SK-N-SH (cell line): Measurements from ENCODE around the gene SLC49A3. TPM values are rescaled to one million over a fixed set of nuclear protein-coding genes. Genes with fewer than 3 reads are reported as not detected.

ENCODE experiments used
- CTCF ChIA-PET: fragments of 300-600, 350-600 bp; formaldehyde crosslinking; extraction: SDS; loops from one replicate; lab custom pipeline; 2021; lab: Yijun Ruan, JAX
- POLR2A ChIA-PET: fragments of 350-600 bp; sonication (Branson Sonifier 250); formaldehyde crosslinking; extraction: SDS; loops from one replicate; lab custom pipeline; 2020; ENCODE audit warnings: antibody characterized with exemption, inconsistent platforms; lab: Yijun Ruan, JAX
- DNase-seq: peaks from one replicate; pipeline ENCODE4 v3.0.0; 2012
- H2AFZ ChIP-seq: fragments of 200-600 bp; sonication (generic); 2 replicates; pipeline ENCODE4 v1.8.1; 2016; ENCODE audit warnings: antibody characterized with exemption, mild to moderate bottlenecking, low read depth
- H3F3A ChIP-seq: fragments of 200-600 bp; sonication (generic); replicated peaks from 2 replicates; pipeline ENCODE3; 2016; ENCODE audit warnings: antibody characterized with exemption, mild to moderate bottlenecking; ENCODE audit not compliant: insufficient read depth
- H3K27ac ChIP-seq, 2 experiments: fragments of 200-500 bp in 1 of 2; fragments of 200-600 bp in 1 of 2; sonication (Bioruptor generic) in 1 of 2; sonication (generic), shearing (Covaris generic) in 1 of 2; 2 replicates each; pipeline versions ENCODE4 v1.5.1 to v1.6.1; 2014 to 2016; ENCODE audit warnings: low read depth in 2 of 2, inconsistent platforms in 1 of 2, low read length in 1 of 2, mild to moderate bottlenecking in 1 of 2, mixed read lengths in 1 of 2
- H3K27me3 ChIP-seq: fragments of 200-600 bp; sonication (generic), shearing (Covaris generic); 2 replicates; pipeline ENCODE4 v1.6.1; 2016; ENCODE audit warnings: mixed run types; ENCODE audit not compliant: insufficient read depth
- H3K36me3 ChIP-seq, 2 experiments: fragments of 200-500 bp in 1 of 2; fragments of 200-600 bp in 1 of 2; sonication (Bioruptor generic) in 1 of 2; sonication (generic) in 1 of 2; replicated peaks in 1 of 2; 2 replicates each; pipeline versions ENCODE3 to v1.5.1; 2014 to 2016; ENCODE audit warnings: low read length in 1 of 2, mild to moderate bottlenecking in 1 of 2; ENCODE audit not compliant: insufficient read depth in 2 of 2, control insufficient read depth in 1 of 2
- H3K4me1 ChIP-seq, 2 experiments: fragments of 200-500 bp in 1 of 2; fragments of 200-600 bp in 1 of 2; sonication (Bioruptor generic) in 1 of 2; sonication (generic), shearing (Covaris generic) in 1 of 2; 2 replicates each; pipeline versions ENCODE4 v1.5.1 to v1.6.1; 2014 to 2016; ENCODE audit warnings: low read depth in 1 of 2, low read length in 1 of 2, mixed run types in 1 of 2; ENCODE audit not compliant: insufficient read depth in 2 of 2, control insufficient read depth in 1 of 2
- H3K4me2 ChIP-seq: fragments of 200-600 bp; sonication (generic), shearing (Covaris generic); 2 replicates; pipeline ENCODE4 v1.6.1; 2017; ENCODE audit warnings: mixed run types
- H3K4me3 ChIP-seq, 2 experiments: fragments of 200-500 bp in 1 of 2; fragments of 200-600 bp in 1 of 2; sonication (Bioruptor generic) in 1 of 2; sonication (generic), shearing (Covaris generic) in 1 of 2; 2 replicates each; pipeline versions ENCODE4 v1.5.1 to v1.8.1; 2014 to 2016; ENCODE audit warnings: low read depth in 2 of 2, inconsistent platforms in 1 of 2, low read length in 1 of 2, mild to moderate bottlenecking in 1 of 2, mixed read lengths in 1 of 2, moderate library complexity in 1 of 2
- H3K79me2 ChIP-seq: fragments of 200-600 bp; sonication (generic); 2 replicates; pipeline ENCODE4 v1.8.1; 2017; ENCODE audit warnings: mild to moderate bottlenecking; ENCODE audit not compliant: insufficient read depth
- H3K9ac ChIP-seq: fragments of 200-600 bp; sonication (generic); 2 replicates; pipeline ENCODE4 v1.6.1; 2017; ENCODE audit warnings: mixed run types
- H3K9me2 ChIP-seq: fragments of 200-600 bp; sonication (generic); 2 replicates; pipeline ENCODE4 v1.6.1; 2017; ENCODE audit warnings: mixed run types
- H3K9me3 ChIP-seq: fragments of 200-600 bp; sonication (generic); 2 replicates; pipeline ENCODE4 v1.6.1; 2017; ENCODE audit warnings: mixed run types, mild to moderate bottlenecking, moderate library complexity
- H4K20me1 ChIP-seq: fragments of 200-600 bp; sonication (generic); 2 replicates; pipeline ENCODE4 v1.6.1; 2017; ENCODE audit warnings: mild to moderate bottlenecking, mixed run types; ENCODE audit not compliant: insufficient read depth
- ELF1 ChIP-seq: IDR thresholded peaks from 2 replicates; pipeline ENCODE4 v1.4.0; 2012
- EP300 ChIP-seq, 2 experiments: IDR thresholded peaks; 2 replicates each; pipeline versions ENCODE4 v1.4.0 to v1.6.1; 2012; ENCODE audit warnings: borderline replicate concordance in 1 of 2, low read depth in 1 of 2, low read length in 1 of 2
- EZH2phosphoT487 ChIP-seq: fragments of 200-600 bp; sonication (generic); IDR thresholded peaks from 2 replicates; pipeline ENCODE4 v1.6.1; 2017; ENCODE audit warnings: low read depth, mixed run types, mild to moderate bottlenecking, antibody characterized with exemption, moderate library complexity, borderline replicate concordance
- FOXJ3 ChIP-seq: sonication (generic); formaldehyde crosslinking; IDR thresholded peaks from 2 replicates; pipeline ENCODE4 v1.5.1; 2020; ENCODE audit warnings: mild to moderate bottlenecking, missing genetic modification reagents
- FOXM1 ChIP-seq: IDR thresholded peaks from 2 replicates; pipeline ENCODE4 v1.4.0; 2012; ENCODE audit warnings: low read depth, mild to moderate bottlenecking
- GATA2 ChIP-seq: sonication (generic); formaldehyde crosslinking; IDR thresholded peaks from 2 replicates; pipeline ENCODE4 v1.5.0; 2020; ENCODE audit warnings: mild to moderate bottlenecking, missing genetic modification reagents
- MEF2A ChIP-seq: IDR thresholded peaks from 2 replicates; pipeline ENCODE4 v1.4.0; 2012; ENCODE audit warnings: low read depth, borderline replicate concordance
- NFIC ChIP-seq: IDR thresholded peaks from 2 replicates; pipeline ENCODE4 v1.4.0; 2012; ENCODE audit warnings: borderline replicate concordance
- NRF1 ChIP-seq: IDR thresholded peaks from 2 replicates; pipeline ENCODE4 v1.6.1; 2012; ENCODE audit warnings: low read depth, mild to moderate bottlenecking, low read length
- POLR2AphosphoS5 ChIP-seq: IDR thresholded peaks from 2 replicates; pipeline ENCODE4 v1.6.1; 2012; ENCODE audit warnings: low read depth, low read length
- RCOR1 ChIP-seq: fragments of 150-350 bp; IDR thresholded peaks from 2 replicates; pipeline ENCODE4 v1.6.1; 2017; ENCODE audit warnings: antibody characterized with exemption, low read length
- RFX5 ChIP-seq: IDR thresholded peaks from 2 replicates; pipeline ENCODE4 v1.6.1; 2012; ENCODE audit warnings: mild to moderate bottlenecking, improper control_type of control experiment, low read length
- RXRA ChIP-seq: IDR thresholded peaks from 2 replicates; pipeline ENCODE4 v1.4.0; 2012; ENCODE audit warnings: low read depth, mild to moderate bottlenecking, borderline replicate concordance
- SIN3A ChIP-seq: IDR thresholded peaks from 2 replicates; pipeline ENCODE4 v1.6.1; 2012; ENCODE audit warnings: low read depth, mild to moderate bottlenecking, low read length, moderate library complexity, borderline replicate concordance
- TEAD4 ChIP-seq: IDR thresholded peaks from 2 replicates; pipeline ENCODE4 v1.4.0; 2012; ENCODE audit warnings: mild to moderate bottlenecking, borderline replicate concordance; ENCODE audit not compliant: insufficient read depth
- YY1 ChIP-seq: IDR thresholded peaks from 2 replicates; pipeline ENCODE4 v1.4.0; 2012; ENCODE audit warnings: low read depth, mild to moderate bottlenecking
- WGBS: methylation state at CpG from one replicate; pipeline ENCODE4 v1.1.6; 2017; ENCODE audit warnings: low lambda C conversion rate; 5-methylcytosine and 5-hydroxymethylcytosine counted together
- polyA plus RNA-seq, 3 experiments: library from polyadenylated mRNA; depleted of rRNA; stranded (reverse); fragments of >200 nt; gene quantifications; 2 replicates each; pipeline ENCODE4 v1.2.3, GENCODE V29; 2012
- TF ChIP-seq, protein P1 (sequence below): IDR thresholded peaks from 2 replicates; pipeline ENCODE4; 2012
- TF ChIP-seq, protein P2 (sequence below): fragments of 150-350 bp; IDR thresholded peaks from 2 replicates; pipeline ENCODE4 v1.6.1; 2016; ENCODE audit warnings: mild to moderate bottlenecking, low read depth, low read length
- TF ChIP-seq, protein P3 (sequence below): fragments of 200-600 bp; sonication (generic); IDR thresholded peaks from 2 replicates; pipeline ENCODE4 v1.6.1; 2017; ENCODE audit warnings: antibody characterized with exemption, mild to moderate bottlenecking, moderate library complexity
- TF ChIP-seq, protein P4 (sequence below): IDR thresholded peaks from 2 replicates; pipeline ENCODE4 v1.4.0; 2012; ENCODE audit warnings: low read depth, borderline replicate concordance

SLC49A3 gene
- polyA plus RNA-seq, 1 of the 3 experiments (the other 2 are of a cell fraction), result 0.05 TPM

DNA sequence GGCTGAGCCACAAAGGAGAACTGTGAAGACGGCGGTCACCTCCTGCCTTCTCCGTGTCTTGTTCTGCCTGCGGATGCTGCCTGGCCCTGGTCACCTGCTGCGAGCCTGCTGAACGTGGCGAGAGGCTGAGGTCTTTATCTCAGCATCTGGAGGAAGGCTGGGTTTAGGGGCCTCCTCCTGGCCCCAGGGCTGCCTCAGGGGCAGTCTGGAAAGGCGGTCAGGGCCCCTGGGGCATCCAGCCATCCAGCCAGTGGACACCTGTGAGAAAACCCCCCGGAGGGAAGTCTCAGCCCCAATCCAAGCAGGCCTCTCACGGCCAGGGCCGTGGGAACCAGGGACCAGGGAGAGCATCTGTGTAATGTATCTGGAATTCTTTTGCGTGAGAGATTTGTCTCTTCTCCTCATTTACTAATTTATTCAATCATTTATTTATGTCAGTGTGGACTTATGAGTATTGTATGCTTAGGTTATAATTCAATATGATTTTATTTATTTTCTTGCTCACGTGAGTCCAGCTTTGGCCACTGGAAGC is 52.3 kb downstream of the SLC49A3 start (continued):
- TF ChIP-seq, protein P1, sequence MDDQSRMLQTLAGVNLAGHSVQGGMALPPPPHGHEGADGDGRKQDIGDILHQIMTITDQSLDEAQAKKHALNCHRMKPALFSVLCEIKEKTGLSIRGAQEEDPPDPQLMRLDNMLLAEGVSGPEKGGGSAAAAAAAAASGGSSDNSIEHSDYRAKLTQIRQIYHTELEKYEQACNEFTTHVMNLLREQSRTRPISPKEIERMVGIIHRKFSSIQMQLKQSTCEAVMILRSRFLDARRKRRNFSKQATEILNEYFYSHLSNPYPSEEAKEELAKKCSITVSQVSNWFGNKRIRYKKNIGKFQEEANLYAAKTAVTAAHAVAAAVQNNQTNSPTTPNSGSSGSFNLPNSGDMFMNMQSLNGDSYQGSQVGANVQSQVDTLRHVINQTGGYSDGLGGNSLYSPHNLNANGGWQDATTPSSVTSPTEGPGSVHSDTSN, result no peak

DNA sequence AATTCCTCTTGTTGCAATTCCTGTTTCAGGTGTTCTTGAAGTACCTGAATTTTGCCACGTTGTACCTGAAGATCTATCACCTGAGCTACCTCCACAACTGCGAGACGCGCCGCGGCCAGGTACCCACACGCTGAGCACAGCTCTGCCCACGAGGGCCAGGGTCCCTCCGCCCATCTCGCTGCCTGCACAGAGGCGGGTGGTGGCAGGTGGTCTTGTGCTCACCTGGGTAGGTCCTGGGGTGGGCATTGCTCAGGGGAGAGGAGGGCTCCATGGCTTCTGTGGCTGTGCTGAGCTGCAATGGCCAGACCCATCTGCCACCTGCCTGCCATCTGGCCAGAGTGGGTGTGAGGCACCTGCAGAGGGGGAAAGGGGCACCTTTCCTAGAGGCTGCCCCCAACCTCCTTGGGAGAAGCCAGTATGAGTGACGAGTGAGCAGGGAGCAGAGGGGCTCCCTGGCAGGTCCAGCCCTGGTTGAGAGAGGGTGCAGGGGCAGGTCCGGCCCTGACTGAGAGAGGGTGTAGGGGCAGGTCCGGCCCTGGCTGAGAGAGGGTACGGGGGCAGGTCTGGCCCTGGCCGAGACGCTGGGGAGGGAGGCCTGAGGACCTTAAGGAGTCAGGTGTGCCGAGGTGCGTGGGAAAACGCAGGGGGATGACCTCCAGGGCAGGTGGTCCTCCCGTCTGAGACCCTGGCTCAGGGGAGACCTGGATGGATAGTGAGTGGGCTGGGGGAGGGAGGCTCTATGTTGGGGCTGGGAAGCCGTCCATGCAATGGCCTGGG is 52.9 kb downstream of the SLC49A3 start:
- H3K9ac ChIP-seq, result no peak overlapping the region
- WGBS, result 43% methylated on average over 21 of the region's 22 CpGs
- ChIA-PET POLR2A (no interaction called here), CTCF (no interaction called here)
- no peak for DNase-seq
- no peak overlapping the region for H3K4me2 ChIP-seq
- H2AFZ ChIP-seq, result no peak overlapping the region
- no peaks in the 10 kb centered on the region for H3K36me3 ChIP-seq
- no peaks in the 10 kb centered on the region for H4K20me1 ChIP-seq
- H3K9me2 ChIP-seq, result no peaks in the 10 kb centered on the region
- H3K27ac ChIP-seq, result no peak overlapping the region
- H3F3A ChIP-seq, result no peaks in the 10 kb centered on the region
- H3K4me1 ChIP-seq, result no peaks in the 10 kb centered on the region; a peak in 1 of 4 replicates
- H3K9me3 ChIP-seq, result no peaks in the 10 kb centered on the region
- H3K4me3 ChIP-seq, result no peak overlapping the region
- TF ChIP-seq, protein P1, result no peak
- TF ChIP-seq SIN3A (no peak), GATA2 (CRISPR knock-in tag) (no peak), POLR2AphosphoS5 (no peak), TEAD4 (no peak), NFIC (no peak), FOXM1 (no peak), ELF1 (no peak), YY1 (no peak), MEF2A (no peak), RCOR1 (no peak), RFX5 (no peak), EZH2phosphoT487 (no peak), RXRA (no peak), FOXJ3 (CRISPR knock-in tag) (no peak), EP300 (IDR thresholded peaks at IDR 0.05; ENCODE audit: borderline replicate concordance in 1 of 2, low read depth in 1 of 2, low read length in 1 of 2) (no peak), NRF1 (no peak)
- TF ChIP-seq, protein P2, sequence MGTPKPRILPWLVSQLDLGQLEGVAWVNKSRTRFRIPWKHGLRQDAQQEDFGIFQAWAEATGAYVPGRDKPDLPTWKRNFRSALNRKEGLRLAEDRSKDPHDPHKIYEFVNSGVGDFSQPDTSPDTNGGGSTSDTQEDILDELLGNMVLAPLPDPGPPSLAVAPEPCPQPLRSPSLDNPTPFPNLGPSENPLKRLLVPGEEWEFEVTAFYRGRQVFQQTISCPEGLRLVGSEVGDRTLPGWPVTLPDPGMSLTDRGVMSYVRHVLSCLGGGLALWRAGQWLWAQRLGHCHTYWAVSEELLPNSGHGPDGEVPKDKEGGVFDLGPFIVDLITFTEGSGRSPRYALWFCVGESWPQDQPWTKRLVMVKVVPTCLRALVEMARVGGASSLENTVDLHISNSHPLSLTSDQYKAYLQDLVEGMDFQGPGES, result no peak
- TF ChIP-seq, protein P3, sequence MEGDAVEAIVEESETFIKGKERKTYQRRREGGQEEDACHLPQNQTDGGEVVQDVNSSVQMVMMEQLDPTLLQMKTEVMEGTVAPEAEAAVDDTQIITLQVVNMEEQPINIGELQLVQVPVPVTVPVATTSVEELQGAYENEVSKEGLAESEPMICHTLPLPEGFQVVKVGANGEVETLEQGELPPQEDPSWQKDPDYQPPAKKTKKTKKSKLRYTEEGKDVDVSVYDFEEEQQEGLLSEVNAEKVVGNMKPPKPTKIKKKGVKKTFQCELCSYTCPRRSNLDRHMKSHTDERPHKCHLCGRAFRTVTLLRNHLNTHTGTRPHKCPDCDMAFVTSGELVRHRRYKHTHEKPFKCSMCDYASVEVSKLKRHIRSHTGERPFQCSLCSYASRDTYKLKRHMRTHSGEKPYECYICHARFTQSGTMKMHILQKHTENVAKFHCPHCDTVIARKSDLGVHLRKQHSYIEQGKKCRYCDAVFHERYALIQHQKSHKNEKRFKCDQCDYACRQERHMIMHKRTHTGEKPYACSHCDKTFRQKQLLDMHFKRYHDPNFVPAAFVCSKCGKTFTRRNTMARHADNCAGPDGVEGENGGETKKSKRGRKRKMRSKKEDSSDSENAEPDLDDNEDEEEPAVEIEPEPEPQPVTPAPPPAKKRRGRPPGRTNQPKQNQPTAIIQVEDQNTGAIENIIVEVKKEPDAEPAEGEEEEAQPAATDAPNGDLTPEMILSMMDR, result no peak
- TF ChIP-seq, protein P4, sequence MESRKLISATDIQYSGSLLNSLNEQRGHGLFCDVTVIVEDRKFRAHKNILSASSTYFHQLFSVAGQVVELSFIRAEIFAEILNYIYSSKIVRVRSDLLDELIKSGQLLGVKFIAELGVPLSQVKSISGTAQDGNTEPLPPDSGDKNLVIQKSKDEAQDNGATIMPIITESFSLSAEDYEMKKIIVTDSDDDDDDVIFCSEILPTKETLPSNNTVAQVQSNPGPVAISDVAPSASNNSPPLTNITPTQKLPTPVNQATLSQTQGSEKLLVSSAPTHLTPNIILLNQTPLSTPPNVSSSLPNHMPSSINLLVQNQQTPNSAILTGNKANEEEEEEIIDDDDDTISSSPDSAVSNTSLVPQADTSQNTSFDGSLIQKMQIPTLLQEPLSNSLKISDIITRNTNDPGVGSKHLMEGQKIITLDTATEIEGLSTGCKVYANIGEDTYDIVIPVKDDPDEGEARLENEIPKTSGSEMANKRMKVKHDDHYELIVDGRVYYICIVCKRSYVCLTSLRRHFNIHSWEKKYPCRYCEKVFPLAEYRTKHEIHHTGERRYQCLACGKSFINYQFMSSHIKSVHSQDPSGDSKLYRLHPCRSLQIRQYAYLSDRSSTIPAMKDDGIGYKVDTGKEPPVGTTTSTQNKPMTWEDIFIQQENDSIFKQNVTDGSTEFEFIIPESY, result no peak
- H3K27me3 ChIP-seq, result no peaks in the 10 kb centered on the region; the same call in 1 of the 2 replicates
- H3K79me2 ChIP-seq, result no peaks in the 10 kb centered on the region
